HUES6 (cell line): ENCODE measurements around the gene MITF.

Experiments used
- H3K27ac ChIP-seq: 2 replicates; pipeline ENCODE4 v1.7.0; 2013; ENCODE audit warnings: low read depth, mild to moderate bottlenecking, low read length, inconsistent platforms
- H3K27me3 ChIP-seq: 2 replicates; pipeline ENCODE4 v1.6.1; 2013; ENCODE audit warnings: low read length; ENCODE audit not compliant: control insufficient read depth, insufficient read depth
- H3K36me3 ChIP-seq: 2 replicates; pipeline ENCODE4 v1.6.1; 2013; ENCODE audit warnings: low read length; ENCODE audit not compliant: control insufficient read depth, insufficient read depth
- H3K4me1 ChIP-seq: 2 replicates; pipeline ENCODE4 v1.6.1; 2013; ENCODE audit warnings: low read length; ENCODE audit not compliant: control insufficient read depth, insufficient read depth
- H3K4me3 ChIP-seq: 2 replicates; pipeline ENCODE4 v1.5.1; 2013; ENCODE audit warnings: low read depth, low read length
- H3K9ac ChIP-seq: one replicate; pipeline ENCODE4 v1.6.1; 2013; ENCODE audit warnings: mild to moderate bottlenecking, low read length
- H3K9me3 ChIP-seq: 2 replicates; pipeline ENCODE4 v1.6.1; 2013; ENCODE audit warnings: low read depth, low read length; ENCODE audit not compliant: control insufficient read depth, insufficient read depth

MITF gene

DNA sequence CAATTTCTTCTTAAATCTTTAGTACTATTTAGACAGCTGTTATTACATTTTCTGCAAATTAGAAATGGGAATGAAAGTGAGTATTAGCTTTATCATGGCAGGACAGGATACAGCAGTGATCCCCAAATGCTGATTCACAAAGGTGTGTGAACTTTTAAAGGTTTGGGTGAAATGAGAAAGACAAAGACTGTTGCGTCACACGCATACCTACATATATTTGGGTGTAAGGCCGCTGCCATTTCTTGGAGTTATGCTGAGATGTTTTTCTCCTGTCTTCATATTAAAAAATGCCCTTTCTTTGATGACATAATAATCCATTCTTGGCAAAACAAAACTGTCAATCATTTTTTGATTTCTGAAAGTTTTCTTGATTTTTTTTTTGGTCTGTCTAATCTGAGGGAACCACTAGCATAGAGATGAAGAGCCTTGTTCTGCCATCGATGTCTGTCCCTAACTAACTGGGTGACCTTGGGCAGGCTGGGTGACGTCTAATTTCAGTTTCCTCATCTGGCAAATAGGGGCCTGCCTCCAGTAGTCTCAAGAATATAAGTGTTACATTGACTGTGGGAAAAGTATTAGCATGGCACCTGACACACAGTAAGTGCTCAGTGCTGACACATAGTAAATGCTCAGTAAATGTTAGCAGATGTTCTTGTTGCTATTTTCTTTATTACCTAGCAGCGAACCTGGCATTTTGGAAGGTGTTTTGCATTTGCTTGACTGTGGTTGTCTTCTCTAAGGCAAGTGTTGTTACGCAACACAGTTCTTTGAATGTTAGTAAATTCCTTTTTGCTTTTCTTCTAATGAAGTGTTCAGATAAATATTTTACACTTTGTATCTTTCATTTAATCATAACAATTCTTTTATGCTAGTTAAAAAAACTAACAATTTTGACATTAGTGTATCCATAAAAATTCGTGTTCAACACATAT, 5.0 kb downstream of the MITF start:
- Histone ChIP-seq H3K4me1 (peaks cover 4% of the 10 kb centered on the region; the same call in 1 of the 2 replicates), H3K27ac (no peak overlapping the region), H3K27me3 (peaks cover 31% of the 10 kb centered on the region), H3K36me3 (no peaks in the 10 kb centered on the region), H3K9me3 (no peaks in the 10 kb centered on the region), H3K9ac (no peak overlapping the region), H3K4me3 (no peak overlapping the region)

GRCh38 chr3:69745505-69745904, 6.2 kb downstream of the MITF start:
- H3K27me3 ChIP-seq = peaks cover 20% of the 10 kb centered on the region
- no peak overlapping the region for H3K27ac ChIP-seq
- no peaks in the 10 kb centered on the region for H3K9me3 ChIP-seq
- H3K4me3 ChIP-seq = no peak overlapping the region
- H3K9ac ChIP-seq = no peak overlapping the region
- H3K36me3 ChIP-seq = no peaks in the 10 kb centered on the region
- H3K4me1 ChIP-seq = peaks cover under 1% of the 10 kb centered on the region; the same call in 1 of the 2 replicates

GRCh38 chr3:69746119-69746518, 6.9 kb downstream of the MITF start:
- Histone ChIP-seq H3K27ac (no peak overlapping the region), H3K4me3 (no peak overlapping the region), H3K27me3 (peaks cover 13% of the 10 kb centered on the region), H3K36me3 (no peaks in the 10 kb centered on the region), H3K4me1 (no peaks in the 10 kb centered on the region), H3K9me3 (no peaks in the 10 kb centered on the region), H3K9ac (no peak overlapping the region)

GRCh38 chr3:69747511-69748258, 8.4 kb downstream of the MITF start:
- Histone ChIP-seq H3K36me3 (no peaks in the 10 kb centered on the region), H3K9me3 (peaks cover 1% of the 10 kb centered on the region; the same call in 1 of the 2 replicates), H3K27me3 (no peaks in the 10 kb centered on the region), H3K9ac (no peak overlapping the region), H3K4me3 (no peak overlapping the region), H3K4me1 (no peaks in the 10 kb centered on the region), H3K27ac (no peak overlapping the region)

DNA sequence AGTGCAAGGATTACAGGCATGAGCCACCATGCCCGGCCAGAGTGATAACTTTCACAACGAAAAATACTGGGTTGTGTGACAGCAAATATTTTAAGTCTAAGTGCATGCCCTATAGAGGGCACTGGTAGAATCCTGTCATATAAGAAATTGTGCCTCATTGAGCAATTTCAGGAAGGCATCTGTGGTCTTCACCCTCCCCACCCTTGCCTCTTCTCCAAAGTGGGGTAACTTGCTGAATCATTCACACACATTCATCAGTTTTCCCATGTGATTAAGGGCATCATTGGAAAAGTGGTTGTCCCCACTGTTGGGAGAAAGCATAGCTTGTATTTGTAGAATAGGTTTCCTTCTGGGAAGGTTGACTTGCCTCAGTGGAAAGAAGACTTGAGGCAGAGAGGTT, 9.2 kb downstream of the MITF start:
- Histone ChIP-seq H3K27me3 (no peaks in the 10 kb centered on the region), H3K9me3 (peaks cover 9% of the 10 kb centered on the region), H3K27ac (no peak overlapping the region), H3K4me1 (no peaks in the 10 kb centered on the region), H3K9ac (no peak overlapping the region), H3K4me3 (no peak overlapping the region), H3K36me3 (no peaks in the 10 kb centered on the region)

- Histone ChIP-seq H3K27me3 (no peaks in the 10 kb centered on the region), H3K36me3 (no peaks in the 10 kb centered on the region), H3K4me3 (no peak overlapping the region), H3K9me3 (peaks cover 15% of the 10 kb centered on the region), H3K27ac (no peak overlapping the region), H3K4me1 (no peaks in the 10 kb centered on the region), H3K9ac (no peak overlapping the region)
These were observed 10.2 kb downstream of the MITF start for GRCh38 chr3:69749461-69749860.

- H3K27me3 ChIP-seq = no peaks in the 10 kb centered on the region
- H3K9me3 ChIP-seq = peaks cover 15% of the 10 kb centered on the region
- H3K9ac ChIP-seq = no peak overlapping the region
- H3K4me3 ChIP-seq = no peak overlapping the region
- no peak overlapping the region for H3K27ac ChIP-seq
- H3K36me3 ChIP-seq = no peaks in the 10 kb centered on the region
- H3K4me1 ChIP-seq = no peaks in the 10 kb centered on the region
These were observed 11.3 kb downstream of the MITF start for GRCh38 chr3:69750549-69750948.

- peaks cover 15% of the 10 kb centered on the region for H3K9me3 ChIP-seq
- H3K27me3 ChIP-seq = no peaks in the 10 kb centered on the region
- no peaks in the 10 kb centered on the region for H3K4me1 ChIP-seq
- H3K9ac ChIP-seq = no peak overlapping the region
- no peak overlapping the region for H3K4me3 ChIP-seq
- H3K27ac ChIP-seq = no peak overlapping the region
- H3K36me3 ChIP-seq = no peaks in the 10 kb centered on the region
These were observed 11.8 kb downstream of the MITF start for GRCh38 chr3:69751074-69751476.

GRCh38 chr3:69752241-69752640, 13.0 kb downstream of the MITF start:
- peaks cover 15% of the 10 kb centered on the region for H3K9me3 ChIP-seq
- H3K9ac ChIP-seq = no peak overlapping the region
- H3K27me3 ChIP-seq = no peaks in the 10 kb centered on the region
- no peak overlapping the region for H3K27ac ChIP-seq
- no peaks in the 10 kb centered on the region for H3K36me3 ChIP-seq
- H3K4me3 ChIP-seq = no peak overlapping the region
- no peaks in the 10 kb centered on the region for H3K4me1 ChIP-seq

DNA sequence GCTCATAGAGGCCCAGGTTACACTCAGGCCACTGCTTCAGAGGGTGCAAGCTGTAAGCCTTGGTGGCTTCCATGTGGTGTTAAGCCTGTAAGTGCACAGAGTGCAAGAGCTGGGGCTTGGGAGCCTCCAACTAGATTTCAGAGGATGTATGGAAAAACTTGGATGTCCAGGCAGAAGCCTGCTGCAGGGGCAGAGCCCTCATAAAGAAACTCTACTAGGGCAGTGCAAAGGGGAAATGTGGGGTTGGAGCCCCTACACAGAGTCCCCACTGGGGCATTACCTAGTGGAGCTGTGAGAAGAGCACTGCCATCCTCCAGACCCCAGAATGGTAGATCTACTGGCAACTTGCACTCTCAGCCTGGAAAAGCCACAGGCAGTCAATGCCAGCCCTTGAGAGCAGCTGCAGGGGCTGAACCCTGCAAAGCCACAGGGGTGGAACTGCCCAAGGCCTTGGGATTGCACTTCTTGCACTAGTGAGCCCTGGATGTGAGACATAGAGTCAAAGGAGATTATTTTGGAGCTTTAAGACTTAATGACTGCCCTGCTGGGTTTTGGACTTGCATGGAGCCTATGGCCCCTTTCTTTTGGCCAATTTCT, 14.0 kb downstream of the MITF start:
- Histone ChIP-seq H3K36me3 (no peaks in the 10 kb centered on the region), H3K9me3 (peaks cover 15% of the 10 kb centered on the region), H3K27me3 (no peaks in the 10 kb centered on the region)

GRCh38 chr3:69755795-69756194, 16.5 kb downstream of the MITF start:
- H3K27ac ChIP-seq = no peak overlapping the region
- no peak overlapping the region for H3K9ac ChIP-seq
- peaks cover 15% of the 10 kb centered on the region for H3K9me3 ChIP-seq
- no peaks in the 10 kb centered on the region for H3K27me3 ChIP-seq
- no peaks in the 10 kb centered on the region for H3K36me3 ChIP-seq
- H3K4me3 ChIP-seq = no peak overlapping the region
- no peaks in the 10 kb centered on the region for H3K4me1 ChIP-seq

More for the DNA sequence above, 14.0 kb downstream of the MITF start:
- Histone ChIP-seq H3K27ac (no peak overlapping the region), H3K4me3 (no peak overlapping the region), H3K4me1 (no peaks in the 10 kb centered on the region), H3K9ac (no peak overlapping the region)
